Activated T-helper 1 cell treated with Interleukin-2 at 50 U/mL for 16 hours (primary cell): Measurements from ENCODE around the gene KXD1.

Experiments
- DNase-seq: peaks from one replicate; pipeline ENCODE4 v3.0.0-alpha.2; 2020; ENCODE audit warnings: low read depth

Gene KXD1

DNA sequence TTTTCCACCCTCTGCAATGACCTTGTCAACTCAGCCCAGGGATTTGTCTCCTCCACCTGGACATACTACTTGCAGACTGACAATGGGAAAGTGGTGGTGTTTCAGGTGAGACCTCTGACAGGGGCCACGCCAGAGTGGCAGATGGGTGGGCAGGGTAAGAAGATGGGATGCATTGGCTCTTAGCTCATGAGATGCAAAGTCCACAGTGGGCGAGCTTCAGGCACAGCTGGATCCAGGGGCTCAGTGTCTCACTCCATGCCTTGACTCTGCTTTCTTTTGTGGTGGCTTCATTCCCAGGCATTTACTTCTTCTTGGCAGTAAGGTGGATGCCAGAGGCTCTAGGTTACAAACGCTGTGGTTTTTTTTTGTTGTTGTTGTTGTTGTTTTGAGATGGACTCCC is 58.4 kb downstream of the KXD1 start:
- no peak for DNase-seq

DNA sequence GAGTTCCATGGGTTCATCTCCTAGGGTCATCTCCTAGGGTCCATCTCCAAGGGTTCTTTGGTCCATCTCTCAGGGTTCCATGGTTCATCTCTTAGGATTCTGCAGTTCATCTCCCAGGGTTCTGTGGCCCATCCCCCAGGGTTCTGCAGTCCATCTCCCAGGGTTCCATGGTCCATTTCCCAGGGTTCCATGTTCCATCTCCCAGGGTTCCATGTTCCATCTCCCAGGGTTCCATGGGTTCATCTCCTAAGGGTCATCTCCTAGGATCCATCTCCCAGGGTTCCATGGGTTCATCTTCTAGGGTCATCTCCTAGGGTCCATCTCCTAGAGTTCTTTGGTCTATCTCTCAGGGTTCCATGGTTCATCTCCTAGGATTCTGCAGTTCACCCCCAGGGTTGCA is 59.9 kb downstream of the KXD1 start:
- no peak for DNase-seq

DNA sequence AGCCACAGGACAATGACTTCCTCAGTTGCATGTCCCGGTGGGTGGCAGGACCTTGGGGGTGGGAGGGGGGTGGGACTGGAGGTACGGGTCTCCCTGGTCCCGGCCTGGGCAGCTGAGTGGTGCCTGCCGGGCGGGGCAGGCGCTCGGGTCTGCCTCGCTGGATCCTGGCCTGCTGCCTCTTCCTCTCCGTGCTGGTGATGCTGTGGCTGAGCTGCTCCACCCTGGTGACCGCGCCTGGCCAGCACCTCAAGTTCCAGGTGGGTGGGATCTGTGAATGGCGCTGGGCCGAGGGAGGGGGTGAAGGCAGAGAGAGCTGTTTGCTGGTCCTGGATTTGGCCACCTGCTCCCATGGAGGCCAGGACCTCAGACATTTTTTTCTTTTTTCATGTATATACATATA is 60.6 kb downstream of the KXD1 start:
- DNase-seq, result no peak
